Putamen (tissue), 1 donor: Measurements from ENCODE around the gene FCN2.
"Not testable (repeated sequence)": the region's sequence is repeated elsewhere in the genome, so short reads cannot be mapped to it uniquely, and the experiment has no call there.

Experiments
- DNase-seq: peaks from one replicate; pipeline ENCODE4 v3.0.0-alpha.2; 2016; ENCODE audit warnings: low spot score

Gene FCN2

GRCh38 chr9:134847752-134848432, 32.7 kb upstream of the FCN2 start:
- DNase-seq: no peak

DNA sequence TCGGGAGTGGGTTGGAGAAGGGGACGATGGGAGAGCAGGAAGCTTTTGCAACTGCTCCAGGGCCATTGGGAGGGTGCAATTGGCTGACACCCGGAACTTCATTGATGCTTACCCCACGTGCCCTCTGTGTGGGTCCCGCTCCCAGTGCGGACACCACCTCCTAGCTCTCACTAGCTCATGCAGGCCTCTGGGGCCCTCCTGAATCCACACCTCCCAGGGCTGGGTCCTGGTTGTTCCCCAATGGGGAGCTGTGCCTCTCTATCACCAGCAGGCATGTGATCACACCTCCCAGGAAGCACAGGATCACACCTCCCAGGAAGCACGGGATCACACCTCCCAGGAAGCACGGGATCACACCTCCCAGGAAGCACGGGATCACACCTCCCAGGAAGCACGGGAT, 32.1 kb upstream of the FCN2 start:
- no peak for DNase-seq

DNA sequence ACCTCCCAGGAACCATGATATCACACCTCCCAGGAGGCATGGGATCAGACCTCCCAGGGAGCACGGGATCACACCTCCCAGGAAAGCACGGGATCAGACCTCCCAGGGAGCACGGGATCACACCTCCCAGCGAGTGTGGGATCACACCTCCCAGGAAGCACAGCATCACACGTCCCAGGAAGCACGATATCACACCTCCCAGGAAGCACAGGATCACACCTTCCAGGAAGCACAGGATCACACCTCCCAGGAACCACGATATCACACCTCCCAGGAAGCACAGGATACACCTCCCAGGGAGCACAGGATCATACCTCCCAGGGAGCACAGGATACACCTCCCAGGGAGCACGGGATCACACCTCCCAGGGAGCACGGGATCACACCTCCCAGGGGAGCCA, 30.0 kb upstream of the FCN2 start:
- DNase-seq: no peak

DNA sequence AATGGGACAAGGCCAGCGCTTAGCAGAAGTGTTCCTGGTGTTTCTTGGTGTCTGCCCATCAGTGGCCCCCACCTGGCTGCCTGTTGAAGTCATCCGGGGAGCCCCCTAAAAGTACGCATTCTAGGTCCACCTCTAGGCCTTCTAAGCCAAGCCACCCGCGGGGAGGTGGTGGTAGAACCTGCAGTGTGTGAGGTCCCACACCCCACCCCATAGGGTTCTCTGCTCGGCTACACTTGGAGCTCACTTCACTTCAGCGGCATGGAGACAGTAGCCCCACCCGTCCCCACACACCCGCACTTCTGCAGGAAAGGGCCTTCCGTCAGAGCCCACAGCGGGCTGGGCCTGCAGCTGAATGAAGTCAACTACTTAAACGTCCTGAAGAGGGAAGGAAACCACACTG, 29.6 kb upstream of the FCN2 start:
- DNase-seq: no peak

GRCh38 chr9:134852906-134853654, 27.5 kb upstream of the FCN2 start:
- DNase-seq: no peak

GRCh38 chr9:134853893-134854292, 26.7 kb upstream of the FCN2 start:
- no peak for DNase-seq

DNA sequence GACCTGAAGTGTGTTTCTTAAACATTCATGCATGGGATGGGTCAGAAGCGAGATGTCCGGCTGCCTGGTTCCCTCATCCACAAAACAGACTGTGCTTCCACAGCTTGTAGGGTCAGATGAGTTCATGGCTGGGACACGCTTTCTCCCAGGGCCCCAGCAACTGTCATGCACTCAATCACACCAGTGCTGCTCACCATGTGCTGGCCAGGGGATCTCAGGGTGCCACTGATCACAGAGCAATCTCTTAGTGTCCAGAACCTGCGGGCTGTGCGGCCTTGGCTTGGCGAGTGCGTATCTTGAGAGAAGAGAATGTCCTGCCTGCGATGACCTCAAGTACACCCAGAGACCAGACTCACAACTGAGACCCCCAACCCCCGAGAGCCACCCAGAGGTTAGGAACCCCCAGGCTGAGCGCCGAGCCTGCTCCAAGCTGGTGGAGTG, 26.0 kb upstream of the FCN2 start:
- no peak for DNase-seq

GRCh38 chr9:134855231-134855899, 25.2 kb upstream of the FCN2 start:
- no peak for DNase-seq

GRCh38 chr9:134855900-134856377, 24.7 kb upstream of the FCN2 start:
- no peak for DNase-seq

DNA sequence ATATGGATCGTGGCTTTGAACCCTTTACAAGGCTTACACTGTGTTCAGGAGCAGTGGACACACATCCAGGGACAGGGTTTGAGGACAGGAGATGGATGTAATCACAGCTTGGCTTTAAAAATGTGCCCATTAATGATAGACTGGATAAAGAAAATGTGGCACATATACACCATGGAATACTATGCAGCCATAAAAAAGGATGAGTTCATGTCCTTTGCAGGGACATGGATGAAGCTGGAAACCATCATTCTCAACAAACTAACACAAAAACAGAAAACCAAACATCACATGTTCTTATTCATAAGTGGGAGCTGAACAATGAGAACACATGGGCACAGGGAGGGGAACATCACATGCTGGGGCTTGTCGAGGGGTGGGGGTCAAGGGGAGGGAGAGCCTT, 23.2 kb upstream of the FCN2 start:
- not testable (repeated sequence) for DNase-seq

GRCh38 chr9:134858051-134858841, 22.4 kb upstream of the FCN2 start:
- no peak for DNase-seq

DNA sequence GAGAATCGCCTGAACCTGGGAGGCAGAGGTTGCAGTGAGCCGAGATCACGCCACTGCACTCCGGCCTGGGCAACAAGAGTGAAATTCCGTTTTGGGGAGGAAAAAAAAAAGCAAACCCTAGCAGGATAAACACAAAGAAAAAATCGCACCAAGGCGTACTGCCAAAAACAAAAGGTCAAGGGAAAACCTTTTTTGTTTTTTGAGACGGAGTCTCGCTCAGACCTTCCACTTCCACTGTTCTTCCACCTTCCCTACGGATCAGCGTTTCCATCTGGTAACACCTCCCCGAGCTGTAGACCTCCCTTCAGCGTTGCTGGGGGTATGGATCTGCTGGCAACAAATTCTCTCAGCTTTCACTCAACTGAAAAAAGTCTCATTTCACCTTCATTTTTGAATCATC, 20.1 kb upstream of the FCN2 start:
- no peak for DNase-seq

DNA sequence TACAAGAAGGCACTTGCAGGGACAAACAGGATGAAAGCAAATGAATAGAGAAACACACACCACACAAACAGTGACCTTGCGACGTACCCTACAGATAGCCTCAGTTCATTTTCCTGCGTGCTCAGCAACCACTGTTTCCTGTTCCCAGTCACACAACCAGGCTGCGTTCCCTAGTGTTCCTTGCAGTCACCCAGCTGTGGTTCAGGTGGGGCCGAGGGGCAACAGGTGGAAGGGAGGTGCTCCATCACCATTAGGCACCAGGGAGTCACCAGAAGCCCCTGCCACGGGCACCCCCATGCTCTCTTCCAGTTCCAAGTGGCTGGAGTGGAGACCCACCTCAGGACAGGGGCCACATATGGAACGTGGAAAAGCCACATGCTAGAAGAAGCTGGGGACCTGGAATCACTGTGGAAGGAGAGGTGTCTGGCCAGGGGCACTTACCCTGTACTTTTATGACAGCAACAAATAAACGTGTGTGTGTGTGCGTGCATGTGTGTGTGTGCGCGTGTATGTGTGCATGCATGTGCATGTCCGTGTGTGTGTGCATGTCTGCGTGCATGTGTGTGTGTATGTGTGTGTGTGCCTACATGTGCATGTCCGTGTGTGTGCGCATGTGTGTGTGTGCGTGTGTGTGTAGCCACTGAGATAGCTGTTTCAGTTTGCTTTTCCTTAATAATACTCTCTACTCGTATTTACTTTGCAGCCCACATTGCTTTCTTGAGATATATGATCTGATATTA, 18.8 kb upstream of the FCN2 start:
- no peak for DNase-seq

DNA sequence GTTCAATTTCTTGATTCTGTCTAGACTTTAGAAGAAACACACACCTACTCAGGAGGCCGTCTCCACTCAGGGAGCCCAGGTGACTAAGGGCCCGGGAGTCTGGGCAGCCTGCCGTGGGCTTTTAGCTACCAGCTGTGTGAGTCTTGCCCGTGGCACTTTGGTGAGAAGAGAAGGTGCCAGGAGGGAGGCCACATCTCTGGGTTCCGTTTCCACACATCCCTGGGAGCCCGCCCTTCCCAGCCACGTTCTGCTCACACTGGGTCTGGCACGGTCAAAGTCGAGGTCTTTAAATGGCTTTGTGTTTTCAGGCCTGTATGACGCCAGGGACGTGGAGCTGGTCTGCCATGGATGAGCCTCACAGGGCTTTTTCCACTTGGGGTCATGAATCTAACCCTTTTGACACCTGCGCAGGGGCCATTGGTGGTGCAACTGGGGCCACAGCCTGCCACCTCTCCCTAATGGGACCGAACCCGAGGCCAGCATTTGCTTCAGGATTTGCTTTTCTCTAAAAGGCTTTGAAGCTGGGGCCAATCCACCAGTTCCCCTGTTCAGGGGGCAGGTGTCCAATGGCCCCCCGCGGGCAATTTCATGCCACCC, 17.2 kb upstream of the FCN2 start:
- no peak for DNase-seq

GRCh38 chr9:134863941-134864820, 16.4 kb upstream of the FCN2 start:
- DNase-seq: no peak

DNA sequence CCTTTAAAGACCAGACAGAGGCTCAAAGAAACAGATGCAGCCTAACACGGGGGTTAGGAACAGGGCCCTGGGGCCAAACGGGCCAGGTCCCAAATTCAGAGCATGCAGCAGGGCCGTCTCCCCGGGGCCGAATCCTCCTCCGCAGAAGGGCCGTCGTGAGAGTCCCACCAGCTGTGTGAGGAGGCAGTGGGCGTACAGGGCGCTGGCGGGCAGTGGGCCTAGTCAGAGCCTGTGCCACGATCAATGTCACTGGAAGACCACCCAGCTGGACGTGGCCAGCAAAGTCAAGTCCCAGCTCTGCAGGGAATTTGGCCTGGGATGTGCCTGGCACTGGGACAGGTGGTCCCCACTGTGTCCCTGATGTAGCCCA, 15.8 kb upstream of the FCN2 start:
- no peak for DNase-seq

DNA sequence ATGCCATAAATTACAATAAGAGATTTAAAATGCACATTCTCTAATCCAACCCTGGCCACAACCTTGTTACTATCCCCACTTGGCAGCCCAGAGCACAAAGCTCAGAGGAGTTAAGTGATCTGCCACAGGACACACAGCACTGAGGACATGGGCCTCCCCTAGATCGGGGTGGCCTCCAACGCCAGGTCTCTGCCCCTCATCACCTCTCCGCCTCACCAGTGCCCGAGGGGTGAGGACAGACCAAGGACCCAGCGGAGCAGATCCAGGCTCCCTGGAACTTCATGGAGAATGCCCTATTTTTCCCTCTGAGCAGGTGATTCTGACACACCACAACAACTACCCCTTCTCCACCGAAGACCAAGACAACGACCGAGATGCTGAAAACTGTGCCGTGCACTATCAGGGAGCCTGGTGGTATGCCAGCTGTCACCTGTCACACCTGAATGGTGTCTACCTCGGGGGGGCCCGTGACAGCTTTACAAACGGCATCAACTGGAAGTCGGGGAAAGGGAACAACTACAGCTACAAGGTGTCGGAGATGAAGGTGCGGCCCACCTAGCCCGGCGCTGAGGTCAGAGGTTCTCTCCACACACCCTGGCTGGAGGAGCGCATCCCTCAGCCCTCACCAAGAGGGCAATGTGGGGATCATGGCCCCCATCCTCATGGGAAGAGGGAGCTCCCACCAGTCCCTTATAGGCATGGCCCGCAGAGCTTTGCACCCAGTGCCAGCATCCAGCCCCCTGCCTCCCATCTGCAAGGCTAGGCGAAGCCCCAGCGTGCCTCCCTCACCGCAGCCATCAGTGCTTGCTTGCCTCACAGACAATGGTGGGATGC, 12.5 kb upstream of the FCN2 start:
- no peak for DNase-seq

- no peak for DNase-seq
Observed at GRCh38 chr9:134868751-134869553, 11.7 kb upstream of the FCN2 start.
